GM19351 (cell line): Measurements from ENCODE around the gene RREB1.
A peak's percentile ranks its signal among the peaks of the same experiment; 100 is the strongest.

ENCODE experiments used
- ATAC-seq: cut with Tn5 transposase; IDR thresholded peaks from one replicate; pipeline ENCODE4 v1.9.1; 2021; ENCODE audit warnings: mild to moderate bottlenecking, moderate library complexity; ENCODE audit not compliant: unreplicated experiment

Gene RREB1

GRCh38 chr6:7218406-7218988 lies 110.7 kb downstream of the RREB1 start:
- no peak for ATAC-seq

- no peak for ATAC-seq
These were observed 111.5 kb downstream of the RREB1 start for GRCh38 chr6:7219310-7219709.

GRCh38 chr6:7222197-7222596 lies 114.4 kb downstream of the RREB1 start:
- no peak for ATAC-seq

- no peak for ATAC-seq
These were observed 117.0 kb downstream of the RREB1 start for GRCh38 chr6:7224731-7225130.

- no peak for ATAC-seq
These were observed 121.1 kb downstream of the RREB1 start for GRCh38 chr6:7228662-7229375.

- ATAC-seq: no peak
These were observed 121.9 kb downstream of the RREB1 start for GRCh38 chr6:7229376-7230326.

GRCh38 chr6:7230327-7230691 lies 122.5 kb downstream of the RREB1 start:
- ATAC-seq: no peak

- ATAC-seq: no peak
These were observed 123.4 kb downstream of the RREB1 start for GRCh38 chr6:7230956-7231713.

- no peak for ATAC-seq
These were observed 124.6 kb downstream of the RREB1 start for GRCh38 chr6:7232351-7232750.

GRCh38 chr6:7234547-7234946 lies 126.8 kb downstream of the RREB1 start:
- no peak for ATAC-seq

- ATAC-seq: no peak
These were observed 128.0 kb downstream of the RREB1 start for GRCh38 chr6:7235712-7236305.

GRCh38 chr6:7236306-7237209 lies 128.8 kb downstream of the RREB1 start:
- peak; percentile 59 for ATAC-seq

GRCh38 chr6:7237653-7238188 lies 130.0 kb downstream of the RREB1 start:
- ATAC-seq: no peak

GRCh38 chr6:7238526-7238899 lies 130.8 kb downstream of the RREB1 start:
- ATAC-seq: no peak

GRCh38 chr6:7238900-7239589 lies 131.3 kb downstream of the RREB1 start:
- peak; percentile 44 for ATAC-seq

GRCh38 chr6:7239590-7239948 lies 131.8 kb downstream of the RREB1 start:
- no peak for ATAC-seq

- ATAC-seq: no peak
These were observed 132.6 kb downstream of the RREB1 start for GRCh38 chr6:7240351-7240750.

GRCh38 chr6:7241160-7241559 lies 133.4 kb downstream of the RREB1 start:
- no peak for ATAC-seq
